B cell (primary cell): ENCODE data around the gene FSHR. TPM values are rescaled to one million over a fixed set of nuclear protein-coding genes. Genes with fewer than 3 reads are reported as not detected.

Experiments used
- ATAC-seq: fragments of 200-7000 bp; cut with Tn5 transposase; one replicate; pipeline ENCODE4 v1.10.0; 2021; ENCODE audit warnings: low read depth, mild to moderate bottlenecking, moderate number of reproducible peaks, moderate library complexity
- CTCF ChIA-PET: fragments of 350-600 bp; sonication (Branson Sonifier 250); formaldehyde crosslinking; loops from one replicate; lab custom pipeline; 2021; ENCODE audit warnings: antibody characterized with exemption, inconsistent platforms; lab: Charles Lee
- POLR2A ChIA-PET: fragments of 350-600 bp; sonication (Branson Sonifier 250); formaldehyde crosslinking; loops from one replicate; lab custom pipeline; 2021; ENCODE audit warnings: antibody characterized with exemption; lab: Charles Lee
- DNase-seq: peaks from one replicate; pipeline ENCODE4 v3.0.0; 2013
- H2AFZ ChIP-seq: 2 replicates; pipeline ENCODE4 v1.6.1; 2012; ENCODE audit warnings: mild to moderate bottlenecking, low read depth, low read length; ENCODE audit not compliant: insufficient read depth, poor library complexity, severe bottlenecking
- H3K27ac ChIP-seq, 2 donors: 1 replicate in 1 of 2; 2 replicates in 1 of 2; pipeline ENCODE4 v1.5.1; 2012 to 2013; ENCODE audit warnings: low read length in 2 of 2, mild to moderate bottlenecking in 2 of 2, moderate library complexity in 1 of 2
- H3K27me3 ChIP-seq, 4 experiments: fragments of 200-600 bp in 1 of 4; sonication (generic) in 1 of 4; replicated peaks in 1 of 4; 1 replicate in 2 of 4; 2 replicates in 2 of 4; pipeline versions ENCODE4 v1.6.1 to v1.7.0; 2013 to 2016; ENCODE audit warnings: low read length in 3 of 4, mild to moderate bottlenecking in 2 of 4, mixed read lengths in 1 of 4, moderate library complexity in 1 of 4; ENCODE audit not compliant: insufficient read depth in 4 of 4, control insufficient read depth in 3 of 4; ENCODE audit errors: control extremely low read depth in 1 of 4
- H3K36me3 ChIP-seq, 2 experiments: replicated peaks in 1 of 2; 1 replicate in 1 of 2; 2 replicates in 1 of 2; pipeline versions ENCODE4 v1.6.1 to v1.7.1; 2013; ENCODE audit warnings: low read length in 1 of 2; ENCODE audit not compliant: insufficient read depth in 2 of 2, control insufficient read depth in 1 of 2; ENCODE audit errors: control extremely low read depth in 1 of 2, extremely low read depth in 1 of 2
- H3K4me1 ChIP-seq, 2 donors: fragments of 200-600 bp in 1 of 2; sonication (generic) in 1 of 2; 1 replicate in 1 of 2; 2 replicates in 1 of 2; pipeline versions ENCODE4 v1.5.1 to v1.6.1; 2013 to 2017; ENCODE audit warnings: low read length in 2 of 2; ENCODE audit not compliant: control insufficient read depth in 2 of 2, insufficient read depth in 2 of 2
- H3K4me2 ChIP-seq: replicated peaks from 2 replicates; pipeline ENCODE3; 2012; ENCODE audit warnings: mild to moderate bottlenecking, low read depth, low read length; ENCODE audit not compliant: poor library complexity, severe bottlenecking
- H3K4me3 ChIP-seq, 5 experiments: fragments of 200-600 bp in 1 of 5; sonication (generic) in 1 of 5; 1 replicate in 3 of 5; 2 replicates in 2 of 5; pipeline versions ENCODE4 v1.5.1 to v1.7.0; 2011 to 2016; ENCODE audit warnings: low read length in 4 of 5, mild to moderate bottlenecking in 4 of 5, low read depth in 2 of 5, control low read depth in 1 of 5, moderate library complexity in 1 of 5; ENCODE audit not compliant: insufficient read depth in 1 of 5; ENCODE audit errors: control extremely low read depth in 1 of 5, extremely low read depth in 1 of 5
- H3K79me2 ChIP-seq: fragments of 200-600 bp; sonication (generic); one replicate; pipeline ENCODE4 v1.6.0; 2016; ENCODE audit warnings: low read length; ENCODE audit not compliant: control insufficient read depth, insufficient read depth
- H3K9ac ChIP-seq: fragments of 200-600 bp; sonication (generic); 2 replicates; pipeline ENCODE4 v1.6.1; 2017; ENCODE audit warnings: mild to moderate bottlenecking, low read length, moderate library complexity
- H3K9me3 ChIP-seq, 3 donors: one replicate each; pipeline versions ENCODE4 v1.6.1 to v1.7.1; 2013; ENCODE audit warnings: low read length in 2 of 3; ENCODE audit not compliant: control insufficient read depth in 2 of 3, insufficient read depth in 1 of 3; ENCODE audit errors: control extremely low read depth in 1 of 3
- H4K20me1 ChIP-seq: 2 replicates; pipeline ENCODE4 v1.6.0; 2012; ENCODE audit warnings: mild to moderate bottlenecking, low read length; ENCODE audit not compliant: insufficient read depth, control insufficient read depth, poor library complexity, severe bottlenecking
- H3K27ac Mint-ChIP-seq: one replicate; pipeline ENCODE4 v1.8.0; 2021; ENCODE audit warnings: mixed read lengths
- H3K27me3 Mint-ChIP-seq: one replicate; pipeline ENCODE4 v1.8.0; 2021; ENCODE audit warnings: mixed read lengths
- H3K4me1 Mint-ChIP-seq: one replicate; pipeline ENCODE4 v1.8.0; 2021; ENCODE audit warnings: mixed read lengths
- H3K4me3 Mint-ChIP-seq: one replicate; pipeline ENCODE4 v1.8.0; 2021; ENCODE audit warnings: mixed read lengths
- H3K9me3 Mint-ChIP-seq: one replicate; pipeline ENCODE4 v1.8.0; 2022; ENCODE audit warnings: mixed read lengths; ENCODE audit not compliant: insufficient read depth
- CTCF ChIP-seq: fragments of 200-600 bp; IDR thresholded peaks from one replicate; pipeline ENCODE4 v1.8.0; 2022; ENCODE audit warnings: antibody characterized with exemption, mild to moderate bottlenecking
- EZH2 ChIP-seq: IDR thresholded peaks from 2 replicates; pipeline ENCODE4 v1.6.1; 2012; ENCODE audit warnings: borderline replicate concordance, low read depth, mild to moderate bottlenecking, moderate library complexity, low read length; ENCODE audit not compliant: insufficient read depth, poor library complexity, severe bottlenecking
- WGBS: methylation state at CpG from one replicate; pipeline ENCODE4 v1.1.5; 2013; ENCODE audit warnings: missing lambda C conversion rate; ENCODE audit not compliant: insufficient coverage; 5-methylcytosine and 5-hydroxymethylcytosine counted together
- intact Hi-C: fragments of 100-400 bp; cut with micrococcal nuclease; formaldehyde crosslinking; loops from one replicate; pipeline ENCODE4 v1.10.0; 2022
- polyA plus RNA-seq: library from polyadenylated mRNA; depleted of rRNA; stranded (reverse); fragments of >200 nt; gene quantifications from 2 replicates; pipeline ENCODE4 v1.2.3, GENCODE V29; 2012
- total RNA-seq, 2 donors: library from RNA; stranded (reverse); fragments of 120-200 nt in 1 of 2; gene quantifications; 1 replicate in 1 of 2; 2 replicates in 1 of 2; pipeline versions ENCODE4 v1.2.3 to v1.2.4, GENCODE V29; 2013 to 2022

The FSHR gene
- total and polyA plus RNA-seq, 2 donors (not counting 1 experiment from before 2014, with no cell fraction given), result not detected

GRCh38 chr2:49050265-49050664 lies 104.0 kb downstream of the FSHR start:
- Histone ChIP-seq H3K9me3 (peaks cover 0 to 6% (median 0%) of the 10 kb centered on the region in 3 donors), H3K27me3 (no peaks in the 10 kb centered on the region), H3K27ac (no peak overlapping the region), H3K9ac (no peak overlapping the region), H3K79me2 (no peaks in the 10 kb centered on the region), H2AFZ (no peak overlapping the region), H3K4me3 (no peak overlapping the region), H3K4me1 (no peaks in the 10 kb centered on the region), H3K4me2 (no peak overlapping the region), H3K36me3 (no peaks in the 10 kb centered on the region), H4K20me1 (no peaks in the 10 kb centered on the region)
- DNase-seq (no peak), ATAC-seq (no peak)
- CTCF ChIA-PET, result no interaction called here
- no peak for TF ChIP-seq CTCF
- no peak for TF ChIP-seq EZH2
- Mint-ChIP-seq H3K27me3 (no peaks in the 10 kb centered on the region), H3K4me3 (no peak overlapping the region), H3K27ac (no peak overlapping the region), H3K9me3 (no peaks in the 10 kb centered on the region), H3K4me1 (no peaks in the 10 kb centered on the region)
- intact Hi-C loops, result no loop called here
- POLR2A ChIA-PET, result no interaction called here

- H3K4me3 ChIP-seq, result no peak overlapping the region
- H3K9ac ChIP-seq, result no peak overlapping the region
- Mint-ChIP-seq H3K4me1 (no peaks in the 10 kb centered on the region), H3K27ac (no peak overlapping the region), H3K4me3 (no peak overlapping the region), H3K9me3 (no peaks in the 10 kb centered on the region), H3K27me3 (no peaks in the 10 kb centered on the region)
- no peaks in the 10 kb centered on the region for H3K27me3 ChIP-seq
- H3K9me3 ChIP-seq, result peaks cover 0 to 1% (median 0%) of the 10 kb centered on the region in 3 donors
- intact Hi-C loops, result no loop called here
- no peak overlapping the region for H3K27ac ChIP-seq
- WGBS, result no CpG with 5 or more reads among the region's 1 CpG
- no peaks in the 10 kb centered on the region for H4K20me1 ChIP-seq
- no peak for DNase-seq
- no peaks in the 10 kb centered on the region for H3K4me1 ChIP-seq
- no peak overlapping the region for H3K4me2 ChIP-seq
- no peaks in the 10 kb centered on the region for H3K79me2 ChIP-seq
- ATAC-seq, result no peak
- no peaks in the 10 kb centered on the region for H3K36me3 ChIP-seq
- ChIA-PET POLR2A (no interaction called here), CTCF (no interaction called here)
- H2AFZ ChIP-seq, result no peak overlapping the region
- TF ChIP-seq EZH2 (no peak), CTCF (no peak)
These were observed 105.2 kb downstream of the FSHR start for GRCh38 chr2:49049161-49049560.
